Tibial nerve (tissue), 4 donors: ENCODE data around the gene SRGAP3.

Source experiments
- CTCF ChIP-seq, 5 experiments: fragments of 200-600 bp in 3 of 5; fragments of 450-650 bp in 2 of 5; sonication (generic) in 3 of 5; IDR thresholded peaks; one replicate each; pipeline ENCODE4 v1.5.1; 2016 to 2019; ENCODE audit warnings: antibody characterized with exemption in 5 of 5, mild to moderate bottlenecking in 3 of 5, moderate library complexity in 2 of 5
- EP300 ChIP-seq, 2 donors: sonication (generic); formaldehyde crosslinking; IDR thresholded peaks; one replicate each; pipeline ENCODE4 v1.6.1; 2017; ENCODE audit warnings: antibody characterized with exemption in 2 of 2, mild to moderate bottlenecking in 1 of 2
- POLR2A ChIP-seq, 2 donors: fragments of 450-650 bp; IDR thresholded peaks; one replicate each; pipeline ENCODE4 v1.6.1; 2017; ENCODE audit warnings: antibody characterized with exemption in 2 of 2, mild to moderate bottlenecking in 2 of 2, moderate library complexity in 2 of 2

- TF ChIP-seq CTCF (IDR thresholded peaks at IDR 0.05): no peak
- no peak for TF ChIP-seq EP300 (IDR thresholded peaks at IDR 0.05)
- no peak for TF ChIP-seq POLR2A (IDR thresholded peaks at IDR 0.05)
Observed at GRCh38 chr3:9007928-9008327, 241.5 kb downstream of the SRGAP3 start.
